GM12801 (cell line): ENCODE data around the gene POLR2L.

Experiments used
- CTCF ChIP-seq: IDR thresholded peaks from one replicate; pipeline ENCODE4 v1.5.1; 2011; ENCODE audit warnings: control low read depth; ENCODE audit not compliant: insufficient read length; ENCODE audit errors: extremely low read depth

POLR2L gene

DNA sequence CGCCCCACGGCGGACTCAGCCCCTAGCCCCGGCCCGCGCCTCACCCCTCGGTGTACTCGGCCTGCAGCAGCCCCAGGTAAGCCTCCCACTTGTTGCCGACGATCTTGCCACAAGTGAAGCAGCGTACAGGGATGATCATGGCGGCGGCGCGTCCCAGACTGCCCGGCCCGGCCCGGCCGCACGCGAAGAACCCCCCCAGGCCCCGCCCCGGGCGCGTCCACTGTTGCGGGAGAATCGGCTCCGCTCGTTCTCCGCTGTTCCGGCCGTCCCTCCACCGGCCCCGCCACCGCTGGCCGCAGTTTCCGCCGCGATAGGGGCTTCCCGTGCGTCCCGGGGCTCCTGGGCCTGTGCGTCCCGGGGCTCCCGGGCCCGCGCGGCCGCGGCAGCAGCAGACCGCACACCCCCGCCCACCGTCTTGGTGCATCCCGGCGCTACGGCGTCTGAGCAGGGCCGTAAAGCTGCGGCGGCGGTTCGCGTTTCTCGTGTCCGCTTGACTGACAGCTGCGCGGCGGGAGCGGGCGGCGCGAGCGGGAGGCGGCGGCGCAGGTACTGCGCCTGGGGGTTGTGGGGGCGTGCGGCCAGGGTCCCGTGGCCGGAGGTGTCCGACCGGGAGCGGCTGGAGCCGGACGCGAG is at the start of gene POLR2L, which contains the start of gene TSPAN4:
Gene POLR2L (minus strand): TSS at position 160 of the 633 bp plus-strand sequence. CDS start 21 bp downstream, at position 139.
Gene TSPAN4 (plus strand): TSS at position 483 of the 633 bp plus-strand sequence. CDS start 7,453 bp downstream, outside the sequence.
- TF ChIP-seq CTCF = no peak

DNA sequence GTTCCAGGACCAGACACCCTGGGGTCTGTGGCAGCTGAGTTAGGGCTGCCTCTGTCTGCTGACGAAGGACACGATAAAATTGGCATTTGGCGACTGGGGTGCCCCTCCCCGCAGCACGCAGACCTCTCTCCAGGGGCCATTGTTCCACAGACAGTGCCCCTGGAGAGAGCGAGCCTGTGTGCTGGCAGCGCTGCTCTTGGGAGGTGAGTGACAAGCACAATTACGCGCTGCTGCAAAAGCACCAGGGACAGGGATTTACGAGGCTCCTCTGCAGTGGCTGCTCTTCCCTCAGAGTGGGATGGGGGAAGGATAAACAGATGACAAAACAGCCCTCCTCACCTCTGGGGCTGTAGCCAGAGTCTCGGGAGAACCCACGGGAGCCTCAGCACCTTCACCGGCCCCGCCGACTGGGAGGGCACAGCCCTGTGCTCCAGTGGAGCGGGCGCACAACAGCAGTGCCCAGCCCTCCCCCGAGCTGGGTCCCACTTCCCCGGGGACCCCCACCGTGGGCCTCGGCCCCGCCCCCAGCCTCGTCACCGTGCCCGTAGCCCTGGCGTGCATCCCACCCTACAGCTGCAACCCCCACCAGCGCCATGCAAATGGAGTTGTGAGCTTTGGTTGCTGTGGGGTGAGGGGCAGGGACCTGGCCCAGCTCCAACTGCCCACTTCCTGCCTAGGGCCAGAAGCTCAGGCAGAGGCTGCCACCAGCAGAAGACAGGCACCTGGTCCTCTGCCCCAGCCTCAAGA is 48.6 kb upstream of the POLR2L start:
- TF ChIP-seq CTCF = no peak

GRCh38 chr11:889687-890475 is 47.6 kb upstream of the POLR2L start:
- TF ChIP-seq CTCF = no peak

GRCh38 chr11:889257-889656 is 46.9 kb upstream of the POLR2L start:
- no peak for TF ChIP-seq CTCF

- no peak for TF ChIP-seq CTCF
Measured at GRCh38 chr11:888310-889212, 46.2 kb upstream of the POLR2L start.

- TF ChIP-seq CTCF = no peak
Measured at GRCh38 chr11:887589-887988, 45.3 kb upstream of the POLR2L start.
